ENCODE results near the gene C5orf22. TPM values are rescaled to one million over a fixed set of nuclear protein-coding genes. Genes with fewer than 3 reads are reported as not detected.
"Not testable (repeated sequence)": the region's sequence is repeated elsewhere in the genome, so short reads cannot be mapped to it uniquely, and the experiment has no call there.

The C5orf22 gene
- total RNA-seq, 1 experiment from 2014 or later: 39.0 TPM

DNA sequence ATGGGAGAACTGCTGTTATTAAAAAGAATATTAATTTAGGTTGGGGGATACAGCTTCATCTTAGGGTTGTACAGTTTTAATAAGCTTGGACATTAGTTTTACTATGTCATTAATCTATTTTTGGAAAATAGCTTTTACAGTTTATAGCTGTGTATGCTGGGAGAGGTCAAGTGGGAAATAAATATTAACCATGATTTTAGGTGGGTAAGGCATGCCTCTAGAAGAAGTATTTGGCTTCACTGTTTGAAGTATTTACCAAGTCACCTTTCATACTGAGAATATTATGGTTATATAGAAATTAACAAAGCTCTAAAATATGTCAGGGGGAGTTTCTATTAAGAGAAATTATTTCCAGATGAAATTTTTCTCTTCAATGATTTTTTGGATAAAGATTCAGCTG lies 5.2 kb downstream of the C5orf22 start:
- ATAC-seq: no peak
- POLR2A ChIA-PET: no interaction called here
- TF ChIP-seq, protein P1, sequence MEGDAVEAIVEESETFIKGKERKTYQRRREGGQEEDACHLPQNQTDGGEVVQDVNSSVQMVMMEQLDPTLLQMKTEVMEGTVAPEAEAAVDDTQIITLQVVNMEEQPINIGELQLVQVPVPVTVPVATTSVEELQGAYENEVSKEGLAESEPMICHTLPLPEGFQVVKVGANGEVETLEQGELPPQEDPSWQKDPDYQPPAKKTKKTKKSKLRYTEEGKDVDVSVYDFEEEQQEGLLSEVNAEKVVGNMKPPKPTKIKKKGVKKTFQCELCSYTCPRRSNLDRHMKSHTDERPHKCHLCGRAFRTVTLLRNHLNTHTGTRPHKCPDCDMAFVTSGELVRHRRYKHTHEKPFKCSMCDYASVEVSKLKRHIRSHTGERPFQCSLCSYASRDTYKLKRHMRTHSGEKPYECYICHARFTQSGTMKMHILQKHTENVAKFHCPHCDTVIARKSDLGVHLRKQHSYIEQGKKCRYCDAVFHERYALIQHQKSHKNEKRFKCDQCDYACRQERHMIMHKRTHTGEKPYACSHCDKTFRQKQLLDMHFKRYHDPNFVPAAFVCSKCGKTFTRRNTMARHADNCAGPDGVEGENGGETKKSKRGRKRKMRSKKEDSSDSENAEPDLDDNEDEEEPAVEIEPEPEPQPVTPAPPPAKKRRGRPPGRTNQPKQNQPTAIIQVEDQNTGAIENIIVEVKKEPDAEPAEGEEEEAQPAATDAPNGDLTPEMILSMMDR (IDR thresholded peaks at IDR 0.05): no peak
- TF ChIP-seq POLR2AphosphoS5 (IDR thresholded peaks at IDR 0.05; ENCODE audit: low read depth, low read length): no peak
- no peak for TF ChIP-seq SIN3A (IDR thresholded peaks at IDR 0.05; ENCODE audit: borderline replicate concordance, insufficient read depth, low read depth, low read length)
- TF ChIP-seq TCF7L2 (IDR thresholded peaks at IDR 0.05; ENCODE audit: low read depth, low read length): no peak
- TF ChIP-seq, protein P2, sequence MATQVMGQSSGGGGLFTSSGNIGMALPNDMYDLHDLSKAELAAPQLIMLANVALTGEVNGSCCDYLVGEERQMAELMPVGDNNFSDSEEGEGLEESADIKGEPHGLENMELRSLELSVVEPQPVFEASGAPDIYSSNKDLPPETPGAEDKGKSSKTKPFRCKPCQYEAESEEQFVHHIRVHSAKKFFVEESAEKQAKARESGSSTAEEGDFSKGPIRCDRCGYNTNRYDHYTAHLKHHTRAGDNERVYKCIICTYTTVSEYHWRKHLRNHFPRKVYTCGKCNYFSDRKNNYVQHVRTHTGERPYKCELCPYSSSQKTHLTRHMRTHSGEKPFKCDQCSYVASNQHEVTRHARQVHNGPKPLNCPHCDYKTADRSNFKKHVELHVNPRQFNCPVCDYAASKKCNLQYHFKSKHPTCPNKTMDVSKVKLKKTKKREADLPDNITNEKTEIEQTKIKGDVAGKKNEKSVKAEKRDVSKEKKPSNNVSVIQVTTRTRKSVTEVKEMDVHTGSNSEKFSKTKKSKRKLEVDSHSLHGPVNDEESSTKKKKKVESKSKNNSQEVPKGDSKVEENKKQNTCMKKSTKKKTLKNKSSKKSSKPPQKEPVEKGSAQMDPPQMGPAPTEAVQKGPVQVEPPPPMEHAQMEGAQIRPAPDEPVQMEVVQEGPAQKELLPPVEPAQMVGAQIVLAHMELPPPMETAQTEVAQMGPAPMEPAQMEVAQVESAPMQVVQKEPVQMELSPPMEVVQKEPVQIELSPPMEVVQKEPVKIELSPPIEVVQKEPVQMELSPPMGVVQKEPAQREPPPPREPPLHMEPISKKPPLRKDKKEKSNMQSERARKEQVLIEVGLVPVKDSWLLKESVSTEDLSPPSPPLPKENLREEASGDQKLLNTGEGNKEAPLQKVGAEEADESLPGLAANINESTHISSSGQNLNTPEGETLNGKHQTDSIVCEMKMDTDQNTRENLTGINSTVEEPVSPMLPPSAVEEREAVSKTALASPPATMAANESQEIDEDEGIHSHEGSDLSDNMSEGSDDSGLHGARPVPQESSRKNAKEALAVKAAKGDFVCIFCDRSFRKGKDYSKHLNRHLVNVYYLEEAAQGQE (IDR thresholded peaks at IDR 0.05; ENCODE audit: insufficient read depth in 1 of 2, low read depth in 2 of 2, low read length in 1 of 2): no peak
- no peak for DNase-seq (ENCODE audit: low read depth, low spot score)
- Histone ChIP-seq H3K27ac (ENCODE audit: low read length) (no peak overlapping the region), H3K9me3 (ENCODE audit: control insufficient read depth, insufficient read depth, low read depth, low read length) (no peaks in the 10 kb centered on the region), H3K27me3 (ENCODE audit: control insufficient read depth, insufficient read depth, low read length) (no peaks in the 10 kb centered on the region), H3K4me1 (ENCODE audit: control insufficient read depth, insufficient read depth, low read length) (peaks cover 11% of the 10 kb centered on the region), H3K36me3 (ENCODE audit: control insufficient read depth, insufficient read depth, low read length) (peaks cover 66% of the 10 kb centered on the region), H3K4me3 (ENCODE audit: low read depth in 2 of 2, low read length in 2 of 2) (no peak overlapping the region)
- CTCF ChIA-PET: no interaction called here
- BruUV-seq (replicated peaks): no TSS peak
- in situ Hi-C loops (cut with HindIII; ENCODE audit: low pct_unique_long_range_greater_than_20kb, low sequenced_read_pairs) (no loop called here), intact Hi-C loops (cut with micrococcal nuclease; ENCODE audit: unreplicated experiment) (no loop called here)

DNA sequence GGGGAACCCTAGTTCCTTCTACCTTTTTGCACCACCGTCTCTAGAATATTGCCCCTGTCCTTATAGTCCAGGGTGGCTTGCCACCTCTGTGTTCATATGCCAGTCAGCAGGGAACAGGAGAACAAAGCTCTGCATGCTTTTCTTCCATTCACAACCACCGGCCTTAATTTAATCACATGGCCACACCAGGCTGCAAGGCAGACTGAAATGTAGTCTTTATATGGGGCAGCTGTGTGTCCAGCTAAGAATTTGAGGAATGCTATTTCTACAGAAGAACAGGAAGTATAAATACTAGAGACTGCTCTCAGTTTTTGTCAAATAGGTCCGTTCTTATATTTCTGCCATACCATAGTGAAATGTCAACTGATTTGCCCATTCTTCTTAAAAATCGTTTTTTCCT lies 5.8 kb downstream of the C5orf22 start:
- DNase-seq (ENCODE audit: low read depth, low spot score) (no peak), ATAC-seq (no peak)
- TF ChIP-seq, protein P2 (IDR thresholded peaks at IDR 0.05; ENCODE audit: insufficient read depth in 1 of 2, low read depth in 2 of 2, low read length in 1 of 2): no peak
- TF ChIP-seq TCF7L2 (IDR thresholded peaks at IDR 0.05; ENCODE audit: low read depth, low read length) (no peak), POLR2AphosphoS5 (IDR thresholded peaks at IDR 0.05; ENCODE audit: low read depth, low read length) (no peak)
- TF ChIP-seq, protein P1 (IDR thresholded peaks at IDR 0.05): no peak
- no peak overlapping the region for H3K4me3 ChIP-seq (ENCODE audit: low read depth in 2 of 2, low read length in 2 of 2)
- no TSS peak for BruUV-seq (replicated peaks)
- ChIA-PET POLR2A (no interaction called here), CTCF (no interaction called here)
- H3K27ac ChIP-seq (ENCODE audit: low read length): no peak overlapping the region
- H3K9me3 ChIP-seq (ENCODE audit: control insufficient read depth, insufficient read depth, low read depth, low read length): no peaks in the 10 kb centered on the region
- intact Hi-C loops (cut with micrococcal nuclease; ENCODE audit: unreplicated experiment): no loop called here
- H3K4me1 ChIP-seq (ENCODE audit: control insufficient read depth, insufficient read depth, low read length): peaks cover 11% of the 10 kb centered on the region
- in situ Hi-C loops (cut with HindIII; ENCODE audit: low pct_unique_long_range_greater_than_20kb, low sequenced_read_pairs): no loop called here
- H3K27me3 ChIP-seq (ENCODE audit: control insufficient read depth, insufficient read depth, low read length): no peaks in the 10 kb centered on the region
- peaks cover 71% of the 10 kb centered on the region for H3K36me3 ChIP-seq (ENCODE audit: control insufficient read depth, insufficient read depth, low read length)

DNA sequence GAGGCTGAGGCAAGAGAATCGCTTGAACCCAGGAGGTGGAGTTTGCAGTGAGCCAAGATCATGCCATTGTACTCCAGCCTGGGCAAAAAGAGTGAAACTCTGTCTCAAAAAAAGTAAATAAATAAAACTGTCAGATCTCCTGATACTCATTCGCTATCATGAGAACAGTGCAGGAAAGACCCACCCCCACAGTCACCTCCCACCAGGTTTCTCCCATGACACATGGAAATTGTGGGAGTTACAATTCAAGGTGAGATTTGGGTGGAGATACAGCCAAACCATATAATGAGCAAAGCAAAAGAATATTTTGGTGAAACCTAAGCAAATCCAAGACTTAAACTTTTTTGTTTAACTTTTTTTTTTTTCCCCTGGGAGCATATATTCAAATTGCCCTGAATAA lies 17.0 kb downstream of the C5orf22 start:
- H3K27ac ChIP-seq (ENCODE audit: low read length); H3K27me3 ChIP-seq (ENCODE audit: control insufficient read depth, insufficient read depth, low read length); intact Hi-C loops (cut with micrococcal nuclease; ENCODE audit: unreplicated experiment); in situ Hi-C loops (cut with HindIII; ENCODE audit: low pct_unique_long_range_greater_than_20kb, low sequenced_read_pairs); DNase-seq (ENCODE audit: low read depth, low spot score); H3K9me3 ChIP-seq (ENCODE audit: control insufficient read depth, insufficient read depth, low read depth, low read length); BruUV-seq (replicated peaks); ATAC-seq; H3K4me3 ChIP-seq (ENCODE audit: low read depth in 2 of 2, low read length in 2 of 2); CTCF ChIA-PET; H3K4me1 ChIP-seq (ENCODE audit: control insufficient read depth, insufficient read depth, low read length); POLR2A ChIA-PET: not testable (repeated sequence)
- H3K36me3 ChIP-seq (ENCODE audit: control insufficient read depth, insufficient read depth, low read length): peaks cover 11% of the 10 kb centered on the region

Data from Panc1 (cell line).